HG02840 (cell line): Measurements from ENCODE around the gene SLC7A10.

Experiments
- ATAC-seq: cut with Tn5 transposase; IDR thresholded peaks from one replicate; pipeline ENCODE4 v1.9.1; 2021; ENCODE audit warnings: mild to moderate bottlenecking, moderate library complexity, moderate number of reproducible peaks; ENCODE audit not compliant: unreplicated experiment, low FRiP score

The SLC7A10 gene

GRCh38 chr19:33255781-33256180 is 30.1 kb upstream of the SLC7A10 start:
- no peak for ATAC-seq

GRCh38 chr19:33254245-33254824 is 28.7 kb upstream of the SLC7A10 start:
- ATAC-seq, result no peak

DNA sequence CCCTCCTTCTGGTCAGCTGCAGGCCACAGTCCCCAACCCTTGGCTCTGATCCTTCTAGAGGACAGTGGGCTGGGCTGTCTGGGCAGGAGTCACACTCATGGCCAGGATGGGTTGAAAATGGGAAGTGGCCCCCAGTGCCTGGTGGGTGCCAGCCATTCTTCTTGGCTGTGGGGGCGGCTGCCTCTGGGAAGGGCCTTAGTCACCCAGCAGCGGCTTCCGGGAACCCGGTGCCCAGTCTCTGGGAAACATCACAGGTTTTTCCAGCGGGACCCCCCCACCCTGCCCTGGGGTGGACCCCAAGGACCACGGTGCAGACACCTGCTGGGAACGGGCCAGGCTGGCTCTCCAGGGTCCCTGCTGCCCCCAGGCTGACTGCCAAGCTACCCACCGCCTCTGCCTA is 27.3 kb upstream of the SLC7A10 start:
- no peak for ATAC-seq

DNA sequence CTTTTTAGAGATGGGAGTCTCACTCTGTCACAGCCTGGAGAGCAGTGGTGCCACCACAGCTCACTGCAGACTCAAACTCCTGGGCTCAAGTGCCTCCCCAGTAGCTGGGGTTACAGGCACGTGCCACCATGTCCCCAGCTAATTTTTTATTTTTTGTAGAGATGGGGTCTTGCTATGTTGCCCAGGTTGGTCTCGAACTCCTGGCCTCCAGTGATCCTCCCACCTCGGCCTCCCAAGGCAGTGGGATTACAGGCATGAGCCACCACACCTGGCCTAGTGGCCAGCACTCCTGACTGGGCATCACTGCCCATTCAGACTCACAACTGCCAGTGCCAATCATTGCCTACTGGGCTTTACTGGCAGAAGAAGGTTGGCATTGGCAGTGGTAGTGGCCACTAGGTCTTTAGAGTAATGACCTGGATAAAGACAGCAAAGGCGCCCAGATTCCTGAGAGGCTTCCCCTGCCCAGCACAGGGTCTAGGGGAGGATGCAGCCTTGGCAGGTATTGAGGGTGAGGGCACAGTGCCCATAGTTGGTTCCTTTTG is 26.8 kb upstream of the SLC7A10 start:
- ATAC-seq, result no peak

GRCh38 chr19:33251526-33252090 is 26.0 kb upstream of the SLC7A10 start:
- ATAC-seq, result no peak

DNA sequence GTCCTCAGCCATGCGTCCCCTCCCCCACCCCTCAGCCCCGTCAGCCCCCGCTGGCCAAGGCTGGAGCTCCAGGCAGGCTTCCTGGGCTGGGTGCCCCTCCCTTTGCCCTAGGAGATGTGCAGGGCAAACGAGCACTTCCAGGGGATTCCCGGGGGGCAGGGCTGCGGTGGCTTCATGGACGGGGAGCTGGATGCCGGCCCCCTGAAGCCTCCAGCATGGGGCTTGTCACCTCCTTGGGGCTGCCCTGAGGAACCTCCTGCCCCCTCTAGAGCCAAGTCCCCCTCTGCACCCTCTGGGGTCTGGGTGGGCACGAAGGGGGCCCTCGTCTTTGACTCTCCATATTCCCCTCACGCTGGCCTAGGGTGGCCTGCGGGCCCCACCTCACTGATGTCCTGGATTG is 25.4 kb upstream of the SLC7A10 start:
- no peak for ATAC-seq

DNA sequence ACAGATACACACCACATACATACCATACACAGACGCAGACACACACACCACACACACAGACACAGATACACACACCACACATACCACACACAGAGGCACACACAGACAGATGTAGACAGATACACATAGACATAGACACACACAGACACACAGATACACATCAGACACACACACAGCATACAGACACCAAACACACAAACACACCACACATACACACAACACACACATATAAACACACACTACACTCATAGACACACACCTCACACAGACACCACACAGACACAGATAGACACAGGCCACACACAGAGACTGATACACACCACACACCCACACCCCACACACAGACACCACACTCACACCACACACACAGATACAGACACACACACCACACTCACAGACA is 24.9 kb upstream of the SLC7A10 start:
- no peak for ATAC-seq

GRCh38 chr19:33249740-33250366 is 24.2 kb upstream of the SLC7A10 start:
- no peak for ATAC-seq

GRCh38 chr19:33248954-33249613 is 23.4 kb upstream of the SLC7A10 start:
- no peak for ATAC-seq

DNA sequence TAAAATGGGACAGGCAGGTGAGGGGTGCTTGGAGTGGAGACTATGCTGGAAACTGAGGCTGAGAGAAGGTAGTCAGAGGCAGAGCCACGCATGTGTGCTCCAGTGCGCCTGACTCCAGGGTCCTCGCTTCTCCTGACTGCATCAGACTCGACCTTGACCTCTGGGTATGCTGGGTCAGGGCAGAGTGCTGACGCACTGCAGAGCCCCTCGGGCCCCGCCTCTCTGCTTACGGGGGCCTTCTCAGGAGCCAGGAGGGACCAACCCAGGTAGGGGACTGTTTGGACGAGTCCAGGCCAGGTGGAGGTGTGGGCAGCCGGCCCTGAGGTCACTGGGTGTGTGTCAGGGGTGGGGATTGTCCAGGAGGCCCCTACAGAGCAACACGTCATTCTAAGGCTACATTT is 22.9 kb upstream of the SLC7A10 start:
- ATAC-seq, result no peak

- no peak for ATAC-seq
These were observed 22.5 kb upstream of the SLC7A10 start for GRCh38 chr19:33248104-33248503.

DNA sequence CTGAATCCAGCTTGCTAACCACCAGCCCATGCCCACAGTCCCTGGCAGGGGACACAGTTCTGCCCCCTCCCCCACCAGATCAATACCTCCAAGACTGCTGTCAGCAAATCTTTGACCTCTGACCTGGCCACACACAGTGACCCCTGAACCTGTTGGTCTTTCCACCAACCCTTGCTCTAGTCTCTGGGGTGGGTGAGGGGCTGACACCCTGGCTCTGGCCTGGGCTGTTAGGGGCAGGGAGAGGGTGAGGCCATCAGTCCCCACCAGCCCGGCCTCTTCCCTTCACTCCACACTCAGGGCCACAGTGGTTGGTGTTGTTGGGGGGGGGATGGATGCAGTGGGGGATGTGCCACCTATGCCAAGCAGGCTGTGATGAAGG is 21.8 kb upstream of the SLC7A10 start:
- ATAC-seq, result no peak

GRCh38 chr19:33246709-33247440 is 21.2 kb upstream of the SLC7A10 start:
- no peak for ATAC-seq

DNA sequence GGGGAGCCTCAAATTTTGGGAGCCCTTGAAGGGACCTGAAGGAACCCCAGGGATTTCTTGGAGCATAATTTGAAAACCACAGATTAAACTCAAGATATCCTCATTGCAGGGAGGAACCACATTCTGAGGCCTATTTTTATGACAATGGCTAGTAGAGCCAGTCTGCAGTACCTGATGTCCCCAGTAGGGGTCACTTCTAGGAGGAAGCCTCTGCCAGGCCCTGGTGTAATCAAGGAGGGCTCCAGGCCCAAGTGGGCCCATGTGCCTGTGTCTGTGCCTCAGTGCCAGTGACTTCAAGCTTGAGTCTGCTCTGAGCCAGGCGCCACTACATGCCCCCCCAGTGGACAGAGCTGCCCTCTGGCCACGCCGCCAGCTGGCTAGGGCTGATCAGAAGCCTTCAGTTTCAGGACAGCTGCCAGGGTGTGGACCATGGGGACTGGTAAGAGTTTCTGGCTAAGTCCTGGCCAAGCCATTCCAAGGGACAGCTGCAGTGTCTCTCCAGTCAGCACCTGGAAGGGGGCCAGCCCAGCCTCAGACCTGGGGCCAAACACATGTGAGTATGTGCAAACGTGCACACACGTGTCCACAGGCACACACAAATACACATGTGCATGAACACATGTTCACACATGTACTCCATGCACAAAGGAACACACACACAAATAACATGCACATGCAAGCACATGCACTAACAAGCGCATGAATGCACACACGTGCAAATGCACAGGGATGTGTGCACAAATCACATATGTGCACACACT is 20.5 kb upstream of the SLC7A10 start:
- ATAC-seq, result no peak

GRCh38 chr19:33242911-33243310 is 17.3 kb upstream of the SLC7A10 start:
- no peak for ATAC-seq

DNA sequence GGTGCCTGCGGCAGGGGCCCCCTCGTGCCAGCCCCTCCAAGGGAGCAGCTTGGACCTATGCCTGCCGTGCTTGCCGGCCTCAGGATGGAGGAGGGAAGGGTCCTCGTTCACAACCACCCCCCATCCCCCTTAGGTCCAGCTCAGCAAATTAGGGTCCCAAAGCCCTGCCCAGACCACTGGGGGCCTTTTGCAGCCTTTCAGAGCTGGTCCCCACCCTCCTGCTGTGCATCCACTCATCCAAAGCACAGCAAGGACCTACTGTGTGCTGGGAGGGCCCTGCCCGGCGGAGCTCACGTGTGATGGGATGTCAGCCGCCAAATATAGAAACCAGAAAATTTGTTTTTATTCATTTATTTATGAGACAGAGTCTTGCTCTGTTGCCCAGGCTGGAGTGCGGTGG is 16.5 kb upstream of the SLC7A10 start:
- no peak for ATAC-seq

DNA sequence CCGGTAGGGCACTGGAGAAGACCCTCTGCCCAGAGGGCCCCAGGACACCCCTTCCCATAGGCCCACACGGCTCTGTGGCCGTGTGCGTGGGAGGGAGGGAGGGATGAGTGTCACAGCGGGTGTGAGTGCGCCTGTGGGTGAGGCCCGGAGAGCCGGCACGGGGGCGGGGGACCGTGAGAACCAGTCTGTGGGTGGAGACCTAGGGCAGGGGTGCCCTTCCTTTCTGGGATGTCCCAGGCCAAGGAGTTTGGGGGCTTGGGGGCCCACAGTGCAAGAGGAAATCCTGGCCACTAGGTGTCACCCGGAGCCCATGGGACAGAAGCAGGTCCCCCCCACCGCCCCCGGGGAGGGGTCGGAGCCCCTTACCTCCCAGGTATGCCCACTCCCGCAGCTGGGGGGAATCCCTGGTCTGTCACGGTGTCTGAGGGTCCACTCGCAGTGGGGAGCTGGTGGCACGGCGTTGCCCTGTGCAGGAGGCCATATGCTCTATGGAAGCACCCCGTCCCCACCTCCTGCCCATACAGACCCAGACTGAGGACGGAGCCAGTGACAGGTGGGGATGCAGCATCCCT is 16.0 kb upstream of the SLC7A10 start:
- ATAC-seq, result no peak

GRCh38 chr19:33241091-33241529 is 15.5 kb upstream of the SLC7A10 start:
- no peak for ATAC-seq

DNA sequence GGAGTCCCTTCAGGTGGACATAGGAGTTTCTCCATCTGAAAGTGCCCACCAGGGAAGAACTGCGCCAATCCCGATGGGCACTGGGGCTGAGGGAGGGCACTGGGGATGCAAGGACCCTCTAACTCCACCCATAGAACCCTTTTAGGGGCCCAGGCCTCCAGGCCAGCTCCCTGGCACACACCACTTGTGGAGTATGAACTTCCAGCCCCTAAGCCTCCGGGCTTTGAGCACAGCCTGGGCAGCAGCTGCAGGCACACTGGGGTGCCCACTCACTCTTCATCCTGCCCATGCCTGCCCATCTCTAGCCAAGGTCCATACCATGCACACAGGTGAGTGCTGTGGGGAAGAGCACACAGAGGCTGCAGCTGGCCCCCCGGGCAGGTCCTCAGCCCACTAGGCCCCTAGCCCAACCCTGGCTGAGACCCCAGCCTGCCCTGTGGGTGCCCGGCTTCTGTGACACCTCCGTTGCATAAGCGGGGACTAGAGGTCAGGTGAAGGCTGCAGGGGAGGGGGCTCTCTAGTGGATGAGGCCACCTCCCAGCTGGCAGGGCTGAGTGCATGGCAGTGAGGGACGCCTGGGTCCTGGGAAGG is 14.6 kb upstream of the SLC7A10 start:
- no peak for ATAC-seq
